Stomach (tissue), 9 donors: ENCODE data around the gene BBS9. TPM values are rescaled to one million over a fixed set of nuclear protein-coding genes. Genes with fewer than 3 reads are reported as not detected.

Source experiments
- DNase-seq, 2 donors: peaks; one replicate each; pipeline versions ENCODE4 v3.0.0 to v3.0.0-alpha.2; 2013 to 2019
- H3K27ac ChIP-seq, 5 donors: fragments of 200-600 bp in 4 of 5; sonication (generic) in 4 of 5; one replicate each; pipeline ENCODE4 v1.5.1; 2013 to 2019; ENCODE audit warnings: mild to moderate bottlenecking in 1 of 5, moderate library complexity in 1 of 5
- H3K27me3 ChIP-seq, 3 donors: fragments of 200-600 bp; sonication (generic); one replicate each; pipeline ENCODE4 v1.5.1; 2017 to 2019; ENCODE audit warnings: mixed run types in 1 of 3
- H3K36me3 ChIP-seq, 4 donors: fragments of 200-600 bp; sonication (generic); 1 replicate in 3 of 4; 2 replicates in 1 of 4; pipeline ENCODE4 v1.5.1; 2016 to 2019
- H3K4me1 ChIP-seq, 4 donors: fragments of 200-600 bp; sonication (generic); one replicate each; pipeline ENCODE4 v1.5.1; 2016 to 2019
- H3K4me3 ChIP-seq, 4 donors: fragments of 200-600 bp; sonication (generic) in 3 of 4; one replicate each; pipeline ENCODE4 v1.5.1; 2016 to 2019; ENCODE audit warnings: mild to moderate bottlenecking in 1 of 4
- H3K9me3 ChIP-seq, 4 donors: fragments of 200-600 bp; sonication (generic); one replicate each; pipeline ENCODE4 v1.5.1; 2016 to 2019
- EP300 ChIP-seq: sonication (generic); formaldehyde crosslinking; IDR thresholded peaks from one replicate; pipeline ENCODE4 v1.6.1; 2017; ENCODE audit warnings: antibody characterized with exemption
- POLR2A ChIP-seq, 4 donors: fragments of 450-650 bp; IDR thresholded peaks; one replicate each; pipeline ENCODE4 v1.6.1; 2016; ENCODE audit warnings: antibody characterized with exemption in 4 of 4, control low read depth in 2 of 4, mild to moderate bottlenecking in 1 of 4, moderate library complexity in 1 of 4
- POLR2AphosphoS5 ChIP-seq, 3 donors: sonication (generic); formaldehyde crosslinking; IDR thresholded peaks; one replicate each; pipeline ENCODE4 v1.6.1; 2016; ENCODE audit warnings: antibody characterized with exemption in 3 of 3
- WGBS, 5 donors: extraction: QIAGEN DNeasy Blood & Tissue Kit in 3 of 5; methylation state at CpG; one replicate each; pipeline versions ENCODE4 v1.1.5 to v1.1.7; 2013 to 2018; 5-methylcytosine and 5-hydroxymethylcytosine counted together
- intact Hi-C: fragments of 100-400 bp; cut with DNase I; formaldehyde crosslinking; loops from one replicate; pipeline ENCODE4 v1.15.1; 2023; ENCODE audit warnings: low total_unique reads
- polyA plus RNA-seq, 3 donors: library from polyadenylated mRNA; stranded (reverse); fragments of 200-250 nt; gene quantifications; one replicate each; pipeline ENCODE4 v1.2.3, GENCODE V29; 2013
- total RNA-seq, 5 donors: library from RNA; depleted of rRNA; stranded (reverse); fragments of >200 nt; gene quantifications; one replicate each; pipeline versions ENCODE4 v1.1.0 to v1.2.3, GENCODE V29; 2014 to 2016
- TF ChIP-seq, protein P1 (sequence below), 7 experiments: fragments of 450-650 bp in 4 of 7; fragments of 200-600 bp in 3 of 7; sonication (generic) in 3 of 7; IDR thresholded peaks; one replicate each; pipeline ENCODE4 v1.5.1; 2016 to 2019; ENCODE audit warnings: antibody characterized with exemption in 7 of 7, control low read depth in 2 of 7, mild to moderate bottlenecking in 1 of 7
- donor health status: healthy with polysubstance abuse.
- donor health status: Bipolar disorder and iron deficiency.
- donor health status: healthy.

The BBS9 gene
- total and polyA plus RNA-seq, 8 donors: 3.2 to 43.9 (median 5.9) TPM

GRCh38 chr7:33108554-33109004, 20.8 kb upstream of the BBS9 start:
- H3K36me3 ChIP-seq: peaks cover 0 to 7% (median 1%) of the 10 kb centered on the region in 4 donors
- H3K27ac ChIP-seq: peak overlapping the region; percentile 82 to 92 (median 87)
- peaks cover 20 to 46% (median 37%) of the 10 kb centered on the region in 4 donors for H3K4me1 ChIP-seq
- peak overlapping the region; percentile 99 to 100 (median 100) for H3K4me3 ChIP-seq
- H3K9me3 ChIP-seq: no peaks in the 10 kb centered on the region
- 0 to 1% (median 0%) methylated on average over 10 of the region's 10 CpGs for WGBS, 5 donors
- H3K27me3 ChIP-seq: no peaks in the 10 kb centered on the region
- DNase-seq: peak in 1 of 2 donors; percentile 50
- intact Hi-C loops: no loop called here
- no peak for TF ChIP-seq POLR2AphosphoS5 (IDR thresholded peaks at IDR 0.05)
- TF ChIP-seq, protein P1, sequence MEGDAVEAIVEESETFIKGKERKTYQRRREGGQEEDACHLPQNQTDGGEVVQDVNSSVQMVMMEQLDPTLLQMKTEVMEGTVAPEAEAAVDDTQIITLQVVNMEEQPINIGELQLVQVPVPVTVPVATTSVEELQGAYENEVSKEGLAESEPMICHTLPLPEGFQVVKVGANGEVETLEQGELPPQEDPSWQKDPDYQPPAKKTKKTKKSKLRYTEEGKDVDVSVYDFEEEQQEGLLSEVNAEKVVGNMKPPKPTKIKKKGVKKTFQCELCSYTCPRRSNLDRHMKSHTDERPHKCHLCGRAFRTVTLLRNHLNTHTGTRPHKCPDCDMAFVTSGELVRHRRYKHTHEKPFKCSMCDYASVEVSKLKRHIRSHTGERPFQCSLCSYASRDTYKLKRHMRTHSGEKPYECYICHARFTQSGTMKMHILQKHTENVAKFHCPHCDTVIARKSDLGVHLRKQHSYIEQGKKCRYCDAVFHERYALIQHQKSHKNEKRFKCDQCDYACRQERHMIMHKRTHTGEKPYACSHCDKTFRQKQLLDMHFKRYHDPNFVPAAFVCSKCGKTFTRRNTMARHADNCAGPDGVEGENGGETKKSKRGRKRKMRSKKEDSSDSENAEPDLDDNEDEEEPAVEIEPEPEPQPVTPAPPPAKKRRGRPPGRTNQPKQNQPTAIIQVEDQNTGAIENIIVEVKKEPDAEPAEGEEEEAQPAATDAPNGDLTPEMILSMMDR (IDR thresholded peaks at IDR 0.05): no peak
- TF ChIP-seq POLR2A (IDR thresholded peaks at IDR 0.05): no peak
- TF ChIP-seq EP300: no peak

GRCh38 chr7:33109005-33109757, 20.2 kb upstream of the BBS9 start, which contains the start of gene RP9:
Gene RP9 (minus strand): TSS chr7:33109404. CDS start chr7:33109372, 32 bp downstream.
- WGBS, 5 donors: 0 to 1% (median 1%) methylated on average over 2 to 99 of the region's 100 CpGs
- Histone ChIP-seq H3K4me1 (peaks cover 20 to 46% (median 37%) of the 10 kb centered on the region in 4 donors), H3K36me3 (peaks cover 0 to 6% (median 0%) of the 10 kb centered on the region in 4 donors), H3K9me3 (no peaks in the 10 kb centered on the region), H3K27me3 (no peaks in the 10 kb centered on the region), H3K27ac (peak within 1 kb of the TSS; percentile 82 to 92 (median 87)), H3K4me3 (peak within 1 kb of the TSS; percentile 99 to 100 (median 100))
- intact Hi-C loops: no loop called here
- peak; percentile 72 to 94 for DNase-seq
- no peak for TF ChIP-seq EP300
- TF ChIP-seq, protein P1 (IDR thresholded peaks at IDR 0.05): peak in 4 of 7 experiments; percentile 10 to 79 (median 56)
- no peak for TF ChIP-seq POLR2A (IDR thresholded peaks at IDR 0.05)

- Histone ChIP-seq H3K4me3 (peak overlapping the region; percentile 99 to 100 (median 100)), H3K4me1 (peaks cover 20 to 46% (median 37%) of the 10 kb centered on the region in 4 donors), H3K27me3 (no peaks in the 10 kb centered on the region), H3K9me3 (no peaks in the 10 kb centered on the region), H3K36me3 (peaks cover 0 to 2% (median 0%) of the 10 kb centered on the region in 4 donors), H3K27ac (peak overlapping the region in 4 of 5 donors; percentile 64 to 92 (median 86))
- DNase-seq: peak in 1 of 2 donors; percentile 23
- intact Hi-C loops: no loop called here
- TF ChIP-seq, protein P1 (IDR thresholded peaks at IDR 0.05): no peak
- TF ChIP-seq EP300: no peak
- no peak for TF ChIP-seq POLR2A (IDR thresholded peaks at IDR 0.05)
- no peak for TF ChIP-seq POLR2AphosphoS5 (IDR thresholded peaks at IDR 0.05)
- WGBS, 5 donors: 20 to 24% (median 22%) methylated on average over 11 of the region's 11 CpGs
Observed at GRCh38 chr7:33109758-33110238, 19.6 kb upstream of the BBS9 start.

DNA sequence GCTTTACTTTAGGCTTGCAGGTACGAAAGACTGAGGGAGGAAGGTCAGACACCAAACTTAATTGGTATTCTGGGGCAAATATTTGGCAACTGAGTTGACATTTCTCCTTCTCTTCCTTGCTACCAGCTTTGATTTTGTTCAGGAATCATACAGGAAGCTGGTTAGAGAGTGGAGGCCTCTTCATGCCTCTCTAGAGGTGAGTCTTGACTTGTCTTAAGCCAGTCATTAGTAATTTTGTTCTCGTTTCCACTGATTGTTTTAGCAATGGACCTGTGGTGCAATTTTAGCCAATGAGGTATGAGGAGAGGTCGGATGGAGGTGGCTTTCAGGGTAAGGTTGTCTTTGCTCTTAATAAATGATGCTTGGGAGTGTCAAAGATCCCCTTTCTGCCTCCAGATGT, 17.8 kb upstream of the BBS9 start:
- intact Hi-C loops: no loop called here
- 51 to 72% (median 61%) methylated on average over 3 of the region's 3 CpGs for WGBS, 5 donors

More for the DNA sequence above, 17.8 kb upstream of the BBS9 start:
- H3K4me1 ChIP-seq: peaks cover 20 to 29% (median 28%) of the 10 kb centered on the region in 4 donors
- H3K4me3 ChIP-seq: no peak overlapping the region
- no peaks in the 10 kb centered on the region for H3K9me3 ChIP-seq
- no peaks in the 10 kb centered on the region for H3K27me3 ChIP-seq
- H3K36me3 ChIP-seq: no peaks in the 10 kb centered on the region
- TF ChIP-seq EP300 (no peak), POLR2A (IDR thresholded peaks at IDR 0.05) (no peak), POLR2AphosphoS5 (IDR thresholded peaks at IDR 0.05) (no peak)
- TF ChIP-seq, protein P1 (IDR thresholded peaks at IDR 0.05): no peak
- H3K27ac ChIP-seq: no peak overlapping the region
- DNase-seq: no peak
